Activated B cell treated with CpG ODN at 0.5 μM for 24 hours (primary cell): ENCODE results near the gene LAMA5. TPM values are rescaled to one million over a fixed set of nuclear protein-coding genes. Genes with fewer than 3 reads are reported as not detected.

ENCODE experiments used
- ATAC-seq: fragments of 200-7000 bp; cut with Tn5 transposase; one replicate; pipeline ENCODE4 v1.10.0; 2021; ENCODE audit warnings: low read depth, mild to moderate bottlenecking, moderate library complexity
- CTCF ChIA-PET: fragments of 350-600 bp; sonication (Branson Sonifier 250); formaldehyde crosslinking; loops from one replicate; lab custom pipeline; 2021; ENCODE audit warnings: antibody characterized with exemption; lab: Charles Lee
- POLR2A ChIA-PET: fragments of 350-600 bp; sonication (Branson Sonifier 250); formaldehyde crosslinking; loops from one replicate; lab custom pipeline; 2021; ENCODE audit warnings: antibody characterized with exemption; lab: Charles Lee
- DNase-seq: peaks from one replicate; pipeline ENCODE4 v3.0.0; 2022
- H3K27ac Mint-ChIP-seq: one replicate; pipeline ENCODE4 v1.8.0; 2020; ENCODE audit warnings: mixed read lengths
- H3K27me3 Mint-ChIP-seq: one replicate; pipeline ENCODE4 v1.8.0; 2021; ENCODE audit warnings: mixed read lengths
- H3K36me3 Mint-ChIP-seq: one replicate; pipeline ENCODE4 v1.8.0; 2021; ENCODE audit warnings: low read depth, mixed read lengths
- H3K4me1 Mint-ChIP-seq: one replicate; pipeline ENCODE4 v1.8.0; 2021; ENCODE audit warnings: mixed read lengths
- H3K4me3 Mint-ChIP-seq: one replicate; pipeline ENCODE4 v1.8.0; 2020; ENCODE audit warnings: mild to moderate bottlenecking, mixed read lengths
- H3K9me3 Mint-ChIP-seq: one replicate; pipeline ENCODE4 v1.8.0; 2020; ENCODE audit warnings: mixed read lengths
- intact Hi-C: fragments of 100-400 bp; cut with micrococcal nuclease; formaldehyde crosslinking; loops from one replicate; pipeline ENCODE4 v1.15.1; 2024
- total RNA-seq: library from RNA; stranded (reverse); gene quantifications from 2 replicates; pipeline ENCODE4 v1.2.3, GENCODE V29; 2022
- TF ChIP-seq, protein P1 (sequence below): fragments of 200-600 bp; IDR thresholded peaks from one replicate; pipeline ENCODE4 v1.8.0; 2022; ENCODE audit warnings: antibody characterized with exemption, mild to moderate bottlenecking

Gene LAMA5
- total RNA-seq, 1 donor from 2014 or later = 24.8 TPM

DNA sequence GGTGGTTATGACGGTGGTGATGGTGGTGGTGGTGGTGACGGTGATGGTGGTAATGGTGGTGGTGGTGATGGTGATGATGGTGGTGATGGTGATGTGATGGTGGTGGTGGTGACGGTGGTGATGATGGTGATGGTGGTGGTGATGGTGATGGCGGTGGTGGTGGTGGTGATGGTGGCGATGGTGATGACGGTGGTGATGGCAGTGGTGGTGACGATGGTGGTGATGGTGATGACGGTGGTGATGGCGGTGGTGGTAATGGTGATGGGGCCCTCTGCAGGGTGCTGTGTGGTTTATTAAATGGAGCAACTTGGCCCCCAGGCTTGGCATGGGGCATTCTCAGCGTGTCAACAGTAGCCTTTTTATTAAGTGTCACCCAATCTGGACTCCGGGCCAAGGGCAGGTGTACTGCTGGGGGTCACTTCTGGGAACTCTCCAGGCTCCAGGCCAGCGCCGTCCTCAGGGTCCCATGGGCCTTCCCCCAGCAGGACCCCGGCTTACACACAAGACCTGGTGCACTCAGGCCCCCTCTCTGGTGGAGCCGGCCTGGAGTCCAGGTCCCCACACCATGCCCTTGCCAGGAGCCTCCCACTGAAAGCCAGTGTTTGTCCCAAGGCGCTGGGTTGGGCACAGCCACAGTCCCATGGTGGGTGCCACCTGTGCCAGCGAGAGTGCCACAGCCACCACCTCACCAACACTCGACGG lies 31.2 kb upstream of the LAMA5 start:
- peaks cover 12% of the 10 kb centered on the region for H3K4me1 Mint-ChIP-seq
- ChIA-PET POLR2A (no interaction called here), CTCF (no interaction called here)
- H3K27me3 Mint-ChIP-seq = no peaks in the 10 kb centered on the region
- H3K27ac Mint-ChIP-seq = no peak overlapping the region
- H3K9me3 Mint-ChIP-seq = no peaks in the 10 kb centered on the region
- DNase-seq (no peak), ATAC-seq (no peak)
- intact Hi-C loops = no loop called here
- TF ChIP-seq, protein P1, sequence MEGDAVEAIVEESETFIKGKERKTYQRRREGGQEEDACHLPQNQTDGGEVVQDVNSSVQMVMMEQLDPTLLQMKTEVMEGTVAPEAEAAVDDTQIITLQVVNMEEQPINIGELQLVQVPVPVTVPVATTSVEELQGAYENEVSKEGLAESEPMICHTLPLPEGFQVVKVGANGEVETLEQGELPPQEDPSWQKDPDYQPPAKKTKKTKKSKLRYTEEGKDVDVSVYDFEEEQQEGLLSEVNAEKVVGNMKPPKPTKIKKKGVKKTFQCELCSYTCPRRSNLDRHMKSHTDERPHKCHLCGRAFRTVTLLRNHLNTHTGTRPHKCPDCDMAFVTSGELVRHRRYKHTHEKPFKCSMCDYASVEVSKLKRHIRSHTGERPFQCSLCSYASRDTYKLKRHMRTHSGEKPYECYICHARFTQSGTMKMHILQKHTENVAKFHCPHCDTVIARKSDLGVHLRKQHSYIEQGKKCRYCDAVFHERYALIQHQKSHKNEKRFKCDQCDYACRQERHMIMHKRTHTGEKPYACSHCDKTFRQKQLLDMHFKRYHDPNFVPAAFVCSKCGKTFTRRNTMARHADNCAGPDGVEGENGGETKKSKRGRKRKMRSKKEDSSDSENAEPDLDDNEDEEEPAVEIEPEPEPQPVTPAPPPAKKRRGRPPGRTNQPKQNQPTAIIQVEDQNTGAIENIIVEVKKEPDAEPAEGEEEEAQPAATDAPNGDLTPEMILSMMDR = no peak
- H3K4me3 Mint-ChIP-seq = no peak overlapping the region
- H3K36me3 Mint-ChIP-seq = peaks cover 17% of the 10 kb centered on the region

DNA sequence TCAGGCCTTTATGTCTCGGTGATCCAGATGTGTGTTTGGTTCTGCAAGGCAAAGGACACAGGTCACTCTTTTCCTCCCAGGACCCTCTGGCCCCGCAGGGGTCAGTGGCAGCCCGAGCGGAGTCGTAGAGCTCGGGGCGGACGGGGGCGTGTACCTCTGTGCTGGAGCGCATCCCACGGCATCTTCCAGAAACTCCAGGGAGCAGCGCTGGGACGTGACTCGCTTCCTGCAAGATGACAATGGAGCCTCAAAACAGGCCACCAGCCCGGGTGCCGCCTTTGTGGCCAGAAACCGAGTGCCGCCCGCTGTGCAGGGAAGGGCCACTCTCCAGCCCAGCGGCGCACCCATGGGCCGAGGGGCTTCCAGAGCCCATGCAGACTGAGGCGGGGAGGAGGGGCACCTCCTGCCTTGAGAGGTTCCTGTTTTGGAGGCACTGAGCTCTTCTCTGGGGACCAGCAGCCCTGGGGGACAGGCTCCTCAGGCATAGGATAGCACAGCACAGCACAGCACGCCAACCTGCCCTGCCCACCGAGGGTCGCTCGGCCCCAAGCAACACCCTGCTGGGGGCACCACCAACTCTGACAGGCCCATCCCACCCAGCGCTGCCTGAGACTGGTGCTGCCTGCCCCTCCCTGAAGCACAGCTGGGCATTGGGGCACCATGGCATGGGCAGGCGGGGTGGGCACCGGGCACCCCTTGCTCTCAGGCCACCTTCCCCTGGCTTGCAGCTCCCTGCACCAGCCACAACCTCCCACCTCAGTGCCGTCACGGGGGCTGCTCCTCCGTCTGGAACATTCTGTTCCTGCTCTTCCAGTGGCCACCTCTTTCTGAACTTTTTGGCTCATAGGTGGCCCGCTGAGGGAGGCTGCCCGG lies 29.5 kb upstream of the LAMA5 start:
- ATAC-seq (no peak), DNase-seq (no peak)
- Mint-ChIP-seq H3K27me3 (no peaks in the 10 kb centered on the region), H3K9me3 (no peaks in the 10 kb centered on the region), H3K4me1 (peaks cover 4% of the 10 kb centered on the region), H3K27ac (no peak overlapping the region), H3K36me3 (peaks cover 29% of the 10 kb centered on the region), H3K4me3 (no peak overlapping the region)
- ChIA-PET POLR2A (no interaction called here), CTCF (no interaction called here)
- TF ChIP-seq, protein P1 = no peak
- intact Hi-C loops = no loop called here

DNA sequence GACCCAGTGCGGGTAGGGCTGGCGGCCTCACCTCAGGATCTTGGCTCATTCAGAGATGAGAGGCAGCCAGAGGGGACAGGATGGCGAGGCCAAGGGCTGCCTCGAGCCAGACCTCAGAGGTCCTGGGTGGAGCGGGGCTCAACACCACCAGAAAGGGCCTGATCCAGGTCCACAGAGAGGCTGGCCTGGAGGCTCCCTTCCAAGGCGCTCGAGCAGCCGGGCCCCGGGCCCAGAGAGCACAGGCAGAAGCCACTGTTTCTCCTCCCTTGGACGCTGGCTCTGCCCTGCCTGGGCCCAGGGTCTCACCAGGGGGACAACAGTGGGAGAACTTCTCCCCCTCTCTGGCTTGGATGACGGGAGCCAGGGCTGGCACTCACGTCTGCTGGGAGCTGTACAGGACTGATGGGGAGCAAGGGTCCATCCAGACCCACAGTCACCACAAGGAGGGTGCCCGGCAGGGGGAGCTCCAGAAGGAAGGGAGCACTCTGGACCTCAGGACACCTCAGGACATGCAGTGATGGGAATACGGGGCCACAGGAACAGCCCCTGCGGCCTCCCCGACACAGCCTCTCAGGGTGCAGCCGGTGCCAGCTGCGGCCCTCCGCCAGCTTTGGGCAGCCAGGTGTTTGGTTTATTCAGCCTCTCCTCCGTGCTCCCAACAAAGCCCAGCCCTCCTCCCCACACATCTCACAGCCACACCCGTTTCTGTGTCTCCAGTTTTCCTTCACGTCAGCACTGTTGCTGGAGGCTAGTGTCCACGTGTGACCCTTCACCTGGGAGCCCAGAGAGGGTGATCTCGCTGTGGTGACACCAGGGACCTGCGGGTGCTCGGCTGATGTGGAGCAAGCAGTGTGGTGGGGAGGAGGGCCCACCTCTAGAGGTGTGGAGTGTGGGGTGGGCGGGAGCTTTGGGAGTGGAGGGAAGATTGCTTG lies 28.5 kb upstream of the LAMA5 start:
- no peaks in the 10 kb centered on the region for H3K27me3 Mint-ChIP-seq
- TF ChIP-seq, protein P1 = no peak
- no peaks in the 10 kb centered on the region for H3K4me1 Mint-ChIP-seq
- ATAC-seq (no peak), DNase-seq (no peak)
- H3K9me3 Mint-ChIP-seq = no peaks in the 10 kb centered on the region
- intact Hi-C loops = no loop called here
- no peak overlapping the region for H3K27ac Mint-ChIP-seq
- POLR2A ChIA-PET = no interaction called here
- CTCF ChIA-PET = no interaction called here
- no peak overlapping the region for H3K4me3 Mint-ChIP-seq
- peaks cover 36% of the 10 kb centered on the region for H3K36me3 Mint-ChIP-seq

DNA sequence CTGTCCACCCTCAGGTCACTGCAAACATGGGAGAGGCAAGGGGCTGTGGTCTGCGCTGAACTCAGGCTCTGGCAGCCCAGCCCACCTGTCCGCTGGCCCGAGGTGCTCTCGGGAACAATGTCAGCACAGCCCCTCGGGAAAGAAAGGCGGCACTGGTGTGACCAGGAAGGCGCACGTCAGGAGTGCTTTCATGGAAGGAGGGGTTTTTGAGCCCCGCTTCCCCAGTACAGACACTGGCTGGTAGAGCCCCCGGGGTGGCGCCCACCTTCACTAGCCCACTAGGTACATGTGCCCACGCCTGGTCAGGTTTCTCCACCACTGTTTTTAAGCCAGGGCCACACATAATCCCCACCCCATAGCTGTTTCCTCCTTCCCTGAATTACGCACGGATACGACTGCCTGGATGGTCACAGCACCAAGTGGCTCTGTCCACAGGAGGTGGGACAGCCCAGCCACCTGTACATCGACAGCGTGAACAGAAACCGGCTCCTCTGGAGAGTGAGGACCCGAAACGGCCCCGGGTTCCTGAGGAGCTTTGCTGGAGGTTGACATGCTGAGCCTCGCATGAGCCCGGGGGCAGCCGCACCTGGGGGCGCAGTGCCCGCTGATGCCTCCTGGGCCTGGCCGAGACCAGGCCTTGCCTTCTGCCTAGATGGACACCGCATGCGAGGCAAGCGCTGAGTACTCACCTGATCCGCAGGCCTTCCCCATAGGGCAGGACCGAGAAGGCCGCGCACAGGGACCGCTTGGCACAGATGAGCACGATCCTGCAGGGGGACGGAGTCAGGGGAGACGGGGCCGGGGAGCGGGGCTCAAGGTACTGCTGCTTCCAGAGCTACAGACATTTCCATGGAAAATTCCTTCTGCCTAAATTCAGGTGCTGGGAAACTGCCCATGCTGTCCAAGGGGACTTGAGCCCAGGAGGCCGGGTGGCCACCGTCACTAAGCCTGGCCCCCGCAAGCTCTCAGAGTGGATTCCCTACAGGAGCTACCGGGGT lies 27.4 kb upstream of the LAMA5 start:
- no peaks in the 10 kb centered on the region for H3K27me3 Mint-ChIP-seq
- peaks cover 2% of the 10 kb centered on the region for H3K4me1 Mint-ChIP-seq
- CTCF ChIA-PET = no interaction called here
- no peaks in the 10 kb centered on the region for H3K9me3 Mint-ChIP-seq
- POLR2A ChIA-PET = no interaction called here
- H3K27ac Mint-ChIP-seq = no peak overlapping the region
- H3K36me3 Mint-ChIP-seq = peaks cover 42% of the 10 kb centered on the region
- no peak for ATAC-seq
- no peak overlapping the region for H3K4me3 Mint-ChIP-seq
- no peak for DNase-seq
- intact Hi-C loops = no loop called here
- TF ChIP-seq, protein P1 = no peak
